ENCODE data around the gene PIP4K2A. TPM values are rescaled to one million over a fixed set of nuclear protein-coding genes. Genes with fewer than 3 reads are reported as not detected.

PIP4K2A gene
- total and polyA plus RNA-seq, 2 of the 8 experiments (the other 6 are each of a cell fraction or from before 2014, with no cell fraction given) = 19.0 to 60.9 TPM

GRCh38 chr10:22579826-22580225 lies 134.6 kb downstream of the PIP4K2A start (continued):
- TF ChIP-seq ATF3 (IDR thresholded peaks at IDR 0.05; ENCODE audit: insufficient read depth, low read depth, low read length) = no peak
- TF ChIP-seq SIRT6 (IDR thresholded peaks at IDR 0.05; ENCODE audit: low read length) = no peak
- no peak for TF ChIP-seq CHD2 (IDR thresholded peaks at IDR 0.05; ENCODE audit: low read length)
- TF ChIP-seq ZNF274 (IDR thresholded peaks at IDR 0.05; ENCODE audit: borderline replicate concordance, extremely low read depth, low read length) = no peak
- TF ChIP-seq NANOG (IDR thresholded peaks at IDR 0.05; ENCODE audit: insufficient read depth, low read depth, low read length, poor library complexity, severe bottlenecking) = no peak
- TF ChIP-seq POU5F1 (IDR thresholded peaks at IDR 0.05; ENCODE audit: low read depth, low read length) = no peak
- no peak for TF ChIP-seq EGR1 (IDR thresholded peaks at IDR 0.05; ENCODE audit: borderline replicate concordance, low read depth, low read length)
- TF ChIP-seq KDM5A (IDR thresholded peaks at IDR 0.05; ENCODE audit: low read length) = no peak

Data from H1 (cell line).